Testis (tissue), 2 donors: Measurements from ENCODE around the gene CHCHD6.

ENCODE experiments used
- CTCF ChIP-seq, 3 experiments: fragments of 450-650 bp in 2 of 3; fragments of 200-600 bp in 1 of 3; sonication (generic) in 1 of 3; IDR thresholded peaks; one replicate each; pipeline ENCODE4 v1.5.1; 2016 to 2019; ENCODE audit warnings: antibody characterized with exemption in 3 of 3, mild to moderate bottlenecking in 2 of 3, moderate library complexity in 1 of 3
- POLR2A ChIP-seq: fragments of 450-650 bp; IDR thresholded peaks from one replicate; pipeline ENCODE4 v1.6.1; 2017; ENCODE audit warnings: antibody characterized with exemption, mild to moderate bottlenecking, moderate library complexity

GRCh38 chr3:126664591-126665214, 39.3 kb upstream of the CHCHD6 start:
- TF ChIP-seq CTCF (IDR thresholded peaks at IDR 0.05) (peak in 1 of 3 experiments; percentile 5), POLR2A (no peak)
